HG02981 (cell line): ENCODE results near the gene TARP.

Experiments
- ATAC-seq: cut with Tn5 transposase; IDR thresholded peaks from one replicate; pipeline ENCODE4 v1.9.1; 2021; ENCODE audit warnings: mild to moderate bottlenecking, moderate library complexity; ENCODE audit not compliant: unreplicated experiment

TARP gene

GRCh38 chr7:38273286-38273995, at the start of gene TARP:
Gene TARP (minus strand): TSS chr7:38273636.
- ATAC-seq: no peak

GRCh38 chr7:38323156-38323555, 49.7 kb upstream of the TARP start:
- ATAC-seq: no peak

GRCh38 chr7:38322461-38322860, 49.0 kb upstream of the TARP start:
- no peak for ATAC-seq

- no peak for ATAC-seq
Measured at GRCh38 chr7:38321967-38322366, 48.5 kb upstream of the TARP start.

GRCh38 chr7:38321515-38321944, 48.1 kb upstream of the TARP start:
- ATAC-seq: no peak

GRCh38 chr7:38321050-38321449, 47.6 kb upstream of the TARP start:
- no peak for ATAC-seq

- ATAC-seq: no peak
Measured at GRCh38 chr7:38319873-38320272, 46.4 kb upstream of the TARP start.

- peak; percentile 59 for ATAC-seq
Measured at GRCh38 chr7:38318803-38319416, 45.5 kb upstream of the TARP start.

GRCh38 chr7:38318241-38318640, 44.8 kb upstream of the TARP start:
- ATAC-seq: no peak

GRCh38 chr7:38317515-38317914, 44.1 kb upstream of the TARP start:
- no peak for ATAC-seq

GRCh38 chr7:38316733-38317360, 43.4 kb upstream of the TARP start:
- no peak for ATAC-seq

- no peak for ATAC-seq
Measured at GRCh38 chr7:38315410-38315809, 42.0 kb upstream of the TARP start.

- ATAC-seq: no peak
Measured at GRCh38 chr7:38312821-38313220, 39.4 kb upstream of the TARP start.

- peak; percentile 43 for ATAC-seq
Measured at GRCh38 chr7:38311329-38311937, 38.0 kb upstream of the TARP start.

GRCh38 chr7:38310591-38311101, 37.2 kb upstream of the TARP start:
- no peak for ATAC-seq

GRCh38 chr7:38309555-38309954, 36.1 kb upstream of the TARP start:
- ATAC-seq: no peak

- no peak for ATAC-seq
Measured at GRCh38 chr7:38308140-38308539, 34.7 kb upstream of the TARP start.

- ATAC-seq: no peak
Measured at GRCh38 chr7:38307640-38308039, 34.2 kb upstream of the TARP start.

GRCh38 chr7:38306914-38307313, 33.5 kb upstream of the TARP start:
- no peak for ATAC-seq

GRCh38 chr7:38306171-38306570, 32.7 kb upstream of the TARP start:
- ATAC-seq: no peak

GRCh38 chr7:38303866-38304265, 30.4 kb upstream of the TARP start:
- ATAC-seq: no peak

GRCh38 chr7:38300175-38300574, 26.7 kb upstream of the TARP start:
- no peak for ATAC-seq
